ENCODE data around the gene SDR39U1.

Gene SDR39U1

DNA sequence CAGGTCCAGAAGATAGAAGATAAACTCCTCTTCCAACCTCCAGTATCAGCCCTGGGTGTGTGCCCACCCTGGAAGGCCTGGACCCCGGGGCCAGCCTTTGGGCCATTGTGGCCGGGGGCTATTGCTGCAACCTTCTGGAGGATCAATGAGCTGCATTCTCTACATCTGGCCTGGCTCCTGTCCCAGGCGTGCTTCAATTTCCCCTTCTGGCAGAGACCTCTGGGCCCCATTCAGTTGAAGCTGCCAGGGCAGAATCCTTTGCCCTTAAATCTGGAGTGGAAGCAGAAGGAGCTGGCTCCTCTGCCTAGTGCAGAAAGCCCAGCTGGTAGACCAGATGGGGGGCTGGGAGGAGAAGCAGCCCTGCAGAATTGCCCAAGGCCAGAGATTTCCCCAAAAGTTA lies 33.8 kb downstream of the SDR39U1 start:
- no peak for DNase-seq

- DNase-seq: no peak
Observed at GRCh38 chr14:24407608-24408325, 34.8 kb downstream of the SDR39U1 start.

- no peak for DNase-seq
Observed at GRCh38 chr14:24406416-24406815, 36.2 kb downstream of the SDR39U1 start.

DNA sequence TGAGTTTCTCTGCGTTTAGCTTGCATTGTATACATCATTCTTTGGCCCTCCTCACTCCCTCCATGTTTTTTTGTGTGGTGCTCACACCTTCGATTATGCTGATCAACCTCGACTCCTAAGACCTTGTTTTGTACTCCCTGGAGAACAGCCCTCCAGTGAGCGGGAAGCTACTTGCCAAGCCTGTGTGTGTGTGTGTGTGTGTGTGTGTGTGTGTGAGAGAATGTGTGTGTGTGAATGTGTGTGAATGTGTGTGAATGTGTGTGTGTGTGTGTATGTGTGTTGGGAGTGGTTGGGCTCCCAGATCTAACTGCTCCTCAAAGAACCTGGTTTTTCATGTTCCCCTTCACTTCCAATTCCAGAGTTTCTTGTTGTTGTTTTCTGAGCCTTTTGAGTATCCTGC lies 37.8 kb downstream of the SDR39U1 start:
- DNase-seq: no peak

- DNase-seq: no peak
Observed at GRCh38 chr14:24403294-24403998, 39.1 kb downstream of the SDR39U1 start.

- no peak for DNase-seq
Observed at GRCh38 chr14:24401810-24402702, 40.5 kb downstream of the SDR39U1 start.

DNA sequence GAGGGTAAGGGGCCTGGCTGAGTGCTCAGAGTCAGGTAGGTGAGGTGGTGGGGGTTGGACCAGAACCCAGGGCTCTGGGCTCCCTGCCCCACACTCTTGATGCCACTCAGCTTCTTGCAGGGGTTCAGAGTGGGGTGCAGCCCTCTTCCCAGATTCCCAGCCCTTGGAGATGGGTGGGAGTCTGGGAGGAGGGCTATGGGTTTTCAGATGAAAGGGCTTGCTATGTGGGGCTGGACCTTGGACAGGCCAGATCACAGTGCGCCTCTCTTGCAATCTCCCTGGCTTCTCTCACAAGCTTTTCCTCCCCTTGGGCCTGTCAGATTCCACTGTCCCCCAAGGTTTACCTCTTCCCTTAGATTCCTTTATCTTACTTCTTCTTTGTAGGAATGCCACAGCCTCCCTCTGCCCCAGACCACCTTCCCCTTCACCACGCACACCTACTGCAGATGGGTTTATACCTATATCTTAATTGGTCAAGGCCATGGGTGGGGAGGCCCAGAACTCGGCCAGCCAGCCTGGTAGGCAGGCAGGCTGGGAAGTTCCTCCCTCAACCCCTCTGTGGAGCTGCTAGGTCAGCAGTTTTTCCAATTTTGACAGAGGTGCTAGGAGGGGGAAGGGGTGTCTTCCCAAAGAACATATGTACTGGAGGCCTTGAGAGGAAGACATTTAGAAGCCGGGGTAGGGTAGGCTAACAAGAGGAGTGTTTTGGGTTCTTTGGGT lies 42.4 kb downstream of the SDR39U1 start:
- no peak for DNase-seq

GRCh38 chr14:24399447-24399822 lies 43.1 kb downstream of the SDR39U1 start:
- no peak for DNase-seq

- DNase-seq: no peak
Observed at GRCh38 chr14:24398653-24399446, 43.7 kb downstream of the SDR39U1 start, which contains the start of gene NYNRIN. Gene NYNRIN (plus strand): TSS chr14:24399003. CDS start chr14:24399247, 244 bp downstream.

- DNase-seq: no peak
Observed at GRCh38 chr14:24398293-24398652, 44.3 kb downstream of the SDR39U1 start.

- DNase-seq: no peak
Observed at GRCh38 chr14:24397639-24398292, 44.8 kb downstream of the SDR39U1 start.

DNA sequence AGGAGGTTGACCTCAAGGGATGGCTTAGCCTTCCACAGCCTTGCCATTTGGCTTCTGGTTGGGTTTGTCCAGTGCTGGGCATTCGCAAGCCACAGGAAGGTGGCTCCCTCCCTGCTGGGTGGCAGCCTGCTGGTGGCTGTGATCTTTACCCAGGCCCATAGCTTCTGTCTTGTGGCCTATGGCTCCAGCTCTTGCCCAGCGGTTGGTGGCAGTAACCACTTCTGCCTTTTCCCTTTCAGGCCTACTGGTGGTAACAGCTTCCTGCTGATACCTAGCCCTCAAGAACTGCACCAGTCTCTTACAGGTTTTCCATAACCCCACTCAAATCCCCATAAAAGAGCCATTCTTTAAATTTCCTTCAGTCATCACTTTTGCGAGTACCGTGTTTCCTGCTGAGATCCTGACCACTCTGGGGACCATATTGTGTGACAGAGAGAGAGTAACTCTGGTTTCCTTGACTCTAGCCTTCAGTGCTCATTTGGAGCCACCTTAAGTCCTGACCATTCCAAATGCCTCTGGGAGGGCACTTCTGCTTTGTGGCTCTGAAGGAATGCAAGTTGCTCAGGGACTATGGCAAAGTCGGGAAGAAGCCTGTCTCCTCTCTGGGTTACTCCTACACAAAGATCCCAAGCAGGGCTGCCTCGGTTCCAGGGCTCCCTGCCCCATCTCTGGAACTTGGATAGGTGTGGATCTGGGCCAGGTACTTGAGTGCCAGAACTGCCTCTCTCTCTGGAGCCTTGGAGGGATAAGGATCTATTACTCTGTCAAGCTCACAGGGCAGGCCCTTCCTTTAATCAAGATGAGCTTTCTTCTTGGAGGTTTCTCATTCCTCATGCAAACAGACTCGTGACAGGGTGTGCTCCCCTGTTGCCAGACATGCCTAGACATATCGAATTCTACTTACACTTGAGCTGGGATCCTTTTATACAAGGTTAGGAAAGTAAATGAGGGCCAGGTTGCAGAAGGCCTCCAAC lies 46.7 kb downstream of the SDR39U1 start:
- no peak for DNase-seq

DNA sequence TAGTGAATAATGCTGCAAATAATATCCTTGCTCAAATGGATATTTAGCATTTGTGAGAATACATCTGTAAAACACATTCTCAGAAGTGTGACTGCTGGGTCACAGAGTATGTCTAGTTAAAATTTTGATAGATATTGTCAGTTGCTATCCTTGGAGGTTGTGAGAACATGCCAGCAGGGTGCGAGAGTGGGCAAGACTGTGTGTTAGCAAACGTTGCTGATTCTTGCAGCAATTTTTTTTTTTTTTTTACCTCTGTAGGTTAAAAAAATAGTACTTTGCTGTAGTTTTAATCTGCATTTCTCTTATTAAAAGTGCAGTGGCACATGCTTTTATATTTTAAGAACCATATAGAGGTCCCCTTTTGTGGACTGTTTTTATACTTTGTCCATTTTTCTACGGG lies 48.3 kb downstream of the SDR39U1 start:
- no peak for DNase-seq

GRCh38 chr14:24392325-24393091 lies 50.1 kb downstream of the SDR39U1 start:
- no peak for DNase-seq

DNA sequence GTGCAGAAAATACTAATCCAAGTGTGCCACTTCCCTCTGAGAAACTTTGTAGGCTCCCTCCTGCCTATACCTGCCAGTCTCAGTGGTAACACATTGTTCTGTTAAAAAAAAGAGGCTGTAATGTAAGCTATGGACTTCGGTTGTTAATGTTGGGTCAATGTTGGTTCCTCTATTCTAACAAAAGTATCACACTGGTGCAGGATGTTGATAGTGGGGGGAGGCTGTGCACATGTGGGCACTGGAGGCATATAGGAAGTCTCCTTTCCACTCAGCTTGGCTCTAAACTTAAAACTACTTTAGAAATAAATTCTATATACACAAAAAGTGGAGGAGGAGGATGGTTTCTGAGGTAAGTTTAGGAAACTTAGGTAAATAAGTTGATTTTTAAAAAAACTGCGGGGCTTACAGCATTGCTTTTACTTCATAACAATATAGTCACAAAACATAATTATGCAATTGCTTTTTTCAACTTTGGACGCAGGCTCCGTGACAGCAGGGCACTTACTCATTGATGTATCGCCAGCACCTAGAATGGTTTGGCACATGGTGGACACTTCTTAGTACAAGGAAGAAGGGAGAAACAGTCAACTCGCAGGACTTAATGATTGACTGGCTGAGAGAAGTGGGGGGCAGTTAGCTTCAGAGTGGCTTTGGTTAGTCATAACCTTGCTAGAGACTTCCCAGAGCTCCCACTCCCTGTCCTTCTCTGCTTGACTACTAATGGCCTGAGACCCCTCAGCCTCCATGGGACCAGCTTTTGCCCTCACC lies 51.7 kb downstream of the SDR39U1 start:
- no peak for DNase-seq

All from activated CD4-positive, alpha-beta T cell treated with anti-CD3 and anti-CD28 coated beads, Interleukin-2, Interleukin-6, amounts not matched to agents 100 ng/mL and 50 ng/mL, durations not matched to agents 16 hours and 8 hours (primary cell).